ENCODE results near the gene YIF1A.

The YIF1A gene

DNA sequence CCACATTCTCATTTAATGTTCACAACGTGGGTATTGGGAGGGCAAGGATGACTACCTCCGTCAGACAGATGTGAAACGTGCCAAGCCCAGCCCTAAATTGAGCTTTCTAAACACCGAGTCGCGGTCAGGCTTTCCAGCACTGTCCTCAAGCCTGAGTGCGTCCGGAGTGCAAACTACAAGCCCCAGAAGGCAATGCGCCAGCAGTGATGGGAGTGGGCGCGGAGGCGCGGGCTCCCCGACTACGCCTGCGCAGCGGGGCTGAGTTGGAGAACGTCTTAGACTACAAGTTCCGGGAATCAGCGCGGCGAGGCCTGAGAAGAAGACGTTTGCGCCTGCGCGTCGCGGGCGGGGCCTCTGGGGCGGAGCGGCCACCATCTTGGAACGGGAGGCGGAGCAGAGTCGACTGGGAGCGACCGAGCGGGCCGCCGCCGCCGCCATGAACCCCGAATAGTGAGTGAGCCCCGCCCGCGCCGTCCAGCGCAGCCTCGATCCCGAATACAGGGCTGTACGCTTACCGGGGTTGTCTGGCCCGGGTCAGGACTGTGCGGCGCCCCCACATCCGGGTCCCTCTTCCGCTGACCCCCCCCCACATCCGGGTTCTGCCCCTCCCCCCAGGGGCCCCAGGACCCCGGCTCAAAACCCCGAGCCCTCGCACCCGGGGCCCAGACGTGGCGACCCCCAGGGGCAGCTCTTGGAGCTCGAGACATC lies 20.5 kb downstream of the YIF1A start, which contains the start of gene RAB1B:
Gene RAB1B (plus strand): TSS at position 396 of the 708 bp plus-strand sequence. CDS start 41 bp downstream, at position 437.
- peak within 1 kb of the TSS; percentile 93 for H3K4me3 ChIP-seq (ENCODE audit: low read depth, low read length)

GRCh38 chr11:66267379-66268243 lies 21.3 kb downstream of the YIF1A start:
- TF ChIP-seq, protein P1, sequence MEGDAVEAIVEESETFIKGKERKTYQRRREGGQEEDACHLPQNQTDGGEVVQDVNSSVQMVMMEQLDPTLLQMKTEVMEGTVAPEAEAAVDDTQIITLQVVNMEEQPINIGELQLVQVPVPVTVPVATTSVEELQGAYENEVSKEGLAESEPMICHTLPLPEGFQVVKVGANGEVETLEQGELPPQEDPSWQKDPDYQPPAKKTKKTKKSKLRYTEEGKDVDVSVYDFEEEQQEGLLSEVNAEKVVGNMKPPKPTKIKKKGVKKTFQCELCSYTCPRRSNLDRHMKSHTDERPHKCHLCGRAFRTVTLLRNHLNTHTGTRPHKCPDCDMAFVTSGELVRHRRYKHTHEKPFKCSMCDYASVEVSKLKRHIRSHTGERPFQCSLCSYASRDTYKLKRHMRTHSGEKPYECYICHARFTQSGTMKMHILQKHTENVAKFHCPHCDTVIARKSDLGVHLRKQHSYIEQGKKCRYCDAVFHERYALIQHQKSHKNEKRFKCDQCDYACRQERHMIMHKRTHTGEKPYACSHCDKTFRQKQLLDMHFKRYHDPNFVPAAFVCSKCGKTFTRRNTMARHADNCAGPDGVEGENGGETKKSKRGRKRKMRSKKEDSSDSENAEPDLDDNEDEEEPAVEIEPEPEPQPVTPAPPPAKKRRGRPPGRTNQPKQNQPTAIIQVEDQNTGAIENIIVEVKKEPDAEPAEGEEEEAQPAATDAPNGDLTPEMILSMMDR (IDR thresholded peaks at IDR 0.05; ENCODE audit: low read depth, low read length, missing control alignments): peak; percentile 7
- no peak for DNase-seq (ENCODE audit: low read depth)
- peak overlapping the region; percentile 60 for H3K4me3 ChIP-seq (ENCODE audit: low read depth, low read length)

More for the DNA sequence above, 20.5 kb downstream of the YIF1A start, which contains the start of gene RAB1B:
- peak; percentile 98 for DNase-seq (ENCODE audit: low read depth)
- TF ChIP-seq, protein P1 (IDR thresholded peaks at IDR 0.05; ENCODE audit: low read depth, low read length, missing control alignments): no peak

- TF ChIP-seq, protein P1 (IDR thresholded peaks at IDR 0.05; ENCODE audit: low read depth, low read length, missing control alignments): no peak
- no peak overlapping the region; the same call in 1 of the 2 replicates for H3K4me3 ChIP-seq (ENCODE audit: low read depth, low read length)
- no peak for DNase-seq (ENCODE audit: low read depth)
These were observed 21.9 kb downstream of the YIF1A start for GRCh38 chr11:66267039-66267378.

GRCh38 chr11:66266378-66267038 lies 22.4 kb downstream of the YIF1A start:
- no peak overlapping the region for H3K4me3 ChIP-seq (ENCODE audit: low read depth, low read length)
- TF ChIP-seq, protein P1 (IDR thresholded peaks at IDR 0.05; ENCODE audit: low read depth, low read length, missing control alignments): no peak
- no peak for DNase-seq (ENCODE audit: low read depth)

DNA sequence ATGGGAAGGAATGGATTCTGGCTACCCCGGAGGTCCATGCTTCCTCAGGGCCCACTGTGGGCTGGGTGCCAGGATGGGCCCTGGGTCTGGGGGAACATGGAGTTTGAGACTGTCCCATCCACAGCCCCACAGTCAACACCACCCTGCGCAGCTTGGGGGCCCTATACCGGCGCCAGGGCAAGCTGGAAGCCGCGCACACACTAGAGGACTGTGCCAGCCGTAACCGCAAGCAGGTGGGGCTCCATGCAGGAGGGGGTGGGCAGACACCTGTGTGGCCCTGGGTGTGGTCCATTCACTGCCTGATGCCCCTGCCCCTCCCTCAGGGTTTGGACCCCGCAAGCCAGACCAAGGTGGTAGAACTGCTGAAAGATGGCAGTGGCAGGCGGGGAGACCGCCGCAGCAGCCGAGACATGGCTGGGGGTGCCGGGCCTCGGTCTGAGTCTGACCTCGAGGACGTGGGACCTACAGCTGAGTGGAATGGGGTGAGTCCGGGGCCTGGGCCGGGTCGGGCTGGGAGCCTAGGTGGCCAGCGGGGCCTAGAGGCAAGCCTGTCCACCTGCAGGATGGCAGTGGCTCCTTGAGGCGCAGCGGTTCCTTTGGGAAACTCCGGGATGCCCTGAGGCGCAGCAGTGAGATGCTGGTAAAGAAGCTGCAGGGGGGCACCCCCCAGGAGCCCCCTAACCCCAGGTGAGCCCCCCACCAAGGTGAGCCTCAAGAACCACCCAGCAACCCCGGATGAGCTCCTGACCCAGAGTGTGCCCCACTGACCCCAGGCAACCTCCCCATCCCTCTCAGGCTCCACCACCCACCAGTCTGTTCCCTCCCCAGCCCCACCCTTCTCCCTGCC lies 23.2 kb downstream of the YIF1A start:
- DNase-seq (ENCODE audit: low read depth): no peak
- TF ChIP-seq, protein P1 (IDR thresholded peaks at IDR 0.05; ENCODE audit: low read depth, low read length, missing control alignments): no peak

DNA sequence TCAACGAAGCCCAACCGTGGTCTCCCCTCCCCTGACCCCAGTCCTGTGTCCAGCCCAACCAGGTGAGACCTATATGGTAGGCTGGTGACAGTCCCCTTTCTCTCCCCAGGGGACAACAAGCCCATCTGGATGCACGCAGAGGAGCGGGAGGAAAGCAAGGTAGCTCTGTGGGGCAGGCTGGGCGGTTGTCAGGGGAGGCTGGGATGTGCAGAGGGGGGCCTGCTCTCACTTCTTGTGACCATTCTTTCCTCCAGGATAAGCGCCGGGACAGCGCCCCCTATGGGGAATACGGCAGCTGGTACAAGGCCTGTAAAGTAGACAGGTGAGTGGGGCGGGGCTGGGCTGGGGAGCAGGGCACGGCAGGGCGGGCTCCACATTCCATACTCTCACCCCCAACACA lies 24.0 kb downstream of the YIF1A start:
- H3K4me3 ChIP-seq (ENCODE audit: low read depth, low read length): no peak overlapping the region
- no peak for DNase-seq (ENCODE audit: low read depth)
- TF ChIP-seq, protein P1 (IDR thresholded peaks at IDR 0.05; ENCODE audit: low read depth, low read length, missing control alignments): peak; percentile 55

More for the DNA sequence above, 23.2 kb downstream of the YIF1A start:
- H3K4me3 ChIP-seq (ENCODE audit: low read depth, low read length): no peak overlapping the region

Data from GM12864 (cell line).